Measurements from ENCODE around the gene ARG2.
"Not testable (repeated sequence)": the region's sequence is repeated elsewhere in the genome, so short reads cannot be mapped to it uniquely, and the experiment has no call there.

ARG2 gene

DNA sequence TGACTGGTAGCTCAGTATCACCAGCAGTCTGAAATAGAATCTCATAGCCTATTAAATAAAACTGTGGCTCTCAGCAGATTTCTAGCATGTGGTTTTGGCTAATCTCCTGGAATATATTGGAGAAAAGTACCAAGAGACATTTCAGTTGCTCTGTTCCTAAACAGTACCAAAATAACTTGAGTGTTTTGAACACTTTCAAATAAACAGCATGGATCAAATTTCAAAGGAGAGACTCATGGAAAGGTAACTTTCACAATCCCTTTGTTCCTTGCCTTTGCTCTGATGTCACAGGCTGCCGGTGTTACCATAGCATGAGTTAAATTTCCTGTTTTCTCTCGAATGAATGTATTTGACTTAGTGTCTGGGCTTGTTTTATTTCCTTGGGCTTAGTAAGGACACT, 3.4 kb downstream of the ARG2 start:
- TF ChIP-seq, protein P1, sequence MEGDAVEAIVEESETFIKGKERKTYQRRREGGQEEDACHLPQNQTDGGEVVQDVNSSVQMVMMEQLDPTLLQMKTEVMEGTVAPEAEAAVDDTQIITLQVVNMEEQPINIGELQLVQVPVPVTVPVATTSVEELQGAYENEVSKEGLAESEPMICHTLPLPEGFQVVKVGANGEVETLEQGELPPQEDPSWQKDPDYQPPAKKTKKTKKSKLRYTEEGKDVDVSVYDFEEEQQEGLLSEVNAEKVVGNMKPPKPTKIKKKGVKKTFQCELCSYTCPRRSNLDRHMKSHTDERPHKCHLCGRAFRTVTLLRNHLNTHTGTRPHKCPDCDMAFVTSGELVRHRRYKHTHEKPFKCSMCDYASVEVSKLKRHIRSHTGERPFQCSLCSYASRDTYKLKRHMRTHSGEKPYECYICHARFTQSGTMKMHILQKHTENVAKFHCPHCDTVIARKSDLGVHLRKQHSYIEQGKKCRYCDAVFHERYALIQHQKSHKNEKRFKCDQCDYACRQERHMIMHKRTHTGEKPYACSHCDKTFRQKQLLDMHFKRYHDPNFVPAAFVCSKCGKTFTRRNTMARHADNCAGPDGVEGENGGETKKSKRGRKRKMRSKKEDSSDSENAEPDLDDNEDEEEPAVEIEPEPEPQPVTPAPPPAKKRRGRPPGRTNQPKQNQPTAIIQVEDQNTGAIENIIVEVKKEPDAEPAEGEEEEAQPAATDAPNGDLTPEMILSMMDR (IDR thresholded peaks at IDR 0.05), result no peak
- Histone ChIP-seq H3K4me3 (no peak overlapping the region), H3K27ac (peak overlapping the region; percentile 43 to 79)
- DNase-seq (ENCODE audit: low spot score), result no peak

DNA sequence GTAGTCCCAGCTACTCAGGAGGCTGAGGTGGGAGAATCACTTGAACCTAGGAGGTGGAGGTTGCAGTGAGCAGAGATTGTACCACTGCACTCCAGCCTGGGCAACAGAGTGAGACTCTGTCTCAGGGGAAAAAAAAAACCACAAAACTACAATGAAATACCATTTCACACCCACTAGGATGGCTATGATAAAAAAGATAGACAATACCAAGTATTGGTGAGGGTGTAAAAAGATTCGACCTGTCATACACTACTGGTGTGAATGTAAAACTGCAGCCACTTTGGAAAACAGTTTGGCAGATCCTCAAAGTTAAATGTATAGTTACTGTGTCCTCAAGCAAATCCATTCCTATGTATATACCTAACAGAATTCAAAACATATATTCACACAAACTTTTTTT, 6.4 kb downstream of the ARG2 start:
- not testable (repeated sequence) for H3K27ac ChIP-seq; DNase-seq (ENCODE audit: low spot score); H3K4me3 ChIP-seq

DNA sequence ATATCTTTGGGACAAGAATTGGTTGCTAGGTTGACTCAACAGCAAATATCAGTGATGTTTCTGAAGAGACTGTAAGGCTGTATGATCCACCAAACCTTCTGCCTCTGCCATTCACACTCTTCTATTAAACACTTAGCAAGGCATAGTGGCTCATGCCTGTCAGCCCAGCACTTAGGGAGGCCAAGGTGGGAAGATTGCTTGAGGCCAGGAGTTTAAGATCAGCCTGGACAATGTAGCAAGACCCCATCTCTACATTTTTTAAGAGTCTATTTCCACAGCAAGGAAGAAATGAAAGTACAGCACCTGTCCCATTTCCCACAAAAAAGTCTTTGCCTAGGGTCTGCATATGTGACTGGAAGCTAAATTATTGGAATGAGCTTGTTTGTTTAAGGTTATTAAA, 7.8 kb downstream of the ARG2 start:
- H3K4me3 ChIP-seq, result no peak overlapping the region
- TF ChIP-seq, protein P1 (IDR thresholded peaks at IDR 0.05), result no peak
- no peak overlapping the region for H3K27ac ChIP-seq
- no peak for DNase-seq (ENCODE audit: low spot score)

DNA sequence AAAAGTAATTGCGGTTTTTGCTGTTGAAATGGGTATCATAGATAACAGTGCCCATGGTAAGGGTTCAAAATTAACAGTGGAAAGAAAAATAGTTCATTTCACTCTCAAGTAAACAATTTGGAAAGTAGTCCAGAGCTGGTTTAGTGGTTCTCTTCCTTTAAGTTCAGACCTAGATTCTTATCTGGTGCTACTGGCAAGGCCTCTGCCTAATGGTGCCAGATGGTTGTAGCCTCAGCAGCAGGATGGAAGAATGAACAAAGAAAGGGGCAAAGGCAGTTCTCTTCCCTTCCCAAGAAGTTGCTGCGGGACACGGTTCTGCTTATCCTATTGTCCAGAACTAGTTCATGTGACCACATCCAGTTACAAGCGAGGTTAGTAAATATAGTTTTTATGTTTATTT, 10.5 kb downstream of the ARG2 start:
- no peak overlapping the region for H3K27ac ChIP-seq
- H3K4me3 ChIP-seq, result no peak overlapping the region
- TF ChIP-seq, protein P1 (IDR thresholded peaks at IDR 0.05), result no peak
- no peak for DNase-seq (ENCODE audit: low spot score)

DNA sequence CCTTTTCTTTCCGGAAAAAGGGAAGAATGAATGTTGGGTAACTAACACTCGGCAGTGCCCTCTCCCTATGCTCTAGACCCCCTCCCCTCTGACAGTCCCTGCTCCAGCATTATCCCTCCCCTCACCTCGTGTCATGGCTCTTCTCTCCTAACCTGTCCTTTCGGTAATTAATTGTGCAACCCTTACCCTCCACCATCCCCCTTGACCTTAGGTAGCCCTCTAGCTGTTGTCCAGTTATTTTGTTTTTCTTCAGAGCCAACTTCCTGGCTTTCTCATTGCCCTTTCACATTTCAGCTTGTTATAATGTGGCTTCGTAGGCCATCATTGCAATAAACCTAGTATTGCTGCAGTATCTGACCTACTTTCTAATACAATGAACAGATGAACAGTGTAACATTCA, 11.2 kb downstream of the ARG2 start:
- TF ChIP-seq, protein P1 (IDR thresholded peaks at IDR 0.05), result no peak
- DNase-seq (ENCODE audit: low spot score), result no peak
- no peak overlapping the region for H3K4me3 ChIP-seq
- no peak overlapping the region for H3K27ac ChIP-seq

DNA sequence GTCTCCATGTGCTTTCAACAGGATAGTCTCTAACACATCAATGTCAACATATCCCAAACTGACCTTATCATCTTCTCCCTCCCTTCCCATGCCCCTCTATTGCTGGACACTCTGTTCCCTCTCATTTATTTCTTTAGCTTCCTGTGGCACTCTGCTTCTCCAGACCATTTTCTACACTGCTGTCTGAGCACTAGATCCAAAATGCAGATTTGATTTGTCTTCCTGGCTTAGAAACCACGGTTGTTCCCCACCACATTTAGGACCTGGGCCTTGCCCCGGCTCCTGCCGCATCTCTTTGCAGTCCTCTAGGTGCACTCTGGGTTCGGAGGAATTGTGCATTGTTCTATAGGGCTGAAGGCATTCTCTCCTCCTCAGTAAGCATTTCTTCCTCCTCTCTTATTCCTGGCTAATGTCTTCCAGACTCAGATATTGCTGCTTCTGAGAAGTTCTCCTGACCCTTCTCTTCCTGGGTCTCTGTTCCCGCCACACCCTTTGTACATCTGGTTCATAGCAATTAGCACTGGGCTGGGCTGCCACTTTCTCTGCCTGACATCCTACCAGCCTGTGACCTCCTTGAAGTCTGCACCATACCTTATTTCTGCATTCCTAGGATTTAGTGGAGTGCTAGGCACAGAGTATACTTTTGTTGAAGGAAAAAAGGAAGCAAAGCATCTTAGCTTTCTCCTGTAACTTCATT, 13.9 kb downstream of the ARG2 start:
- H3K27ac ChIP-seq, result no peak overlapping the region
- H3K4me3 ChIP-seq, result no peak overlapping the region
- TF ChIP-seq, protein P1 (IDR thresholded peaks at IDR 0.05), result no peak
- no peak for DNase-seq (ENCODE audit: low spot score)

DNA sequence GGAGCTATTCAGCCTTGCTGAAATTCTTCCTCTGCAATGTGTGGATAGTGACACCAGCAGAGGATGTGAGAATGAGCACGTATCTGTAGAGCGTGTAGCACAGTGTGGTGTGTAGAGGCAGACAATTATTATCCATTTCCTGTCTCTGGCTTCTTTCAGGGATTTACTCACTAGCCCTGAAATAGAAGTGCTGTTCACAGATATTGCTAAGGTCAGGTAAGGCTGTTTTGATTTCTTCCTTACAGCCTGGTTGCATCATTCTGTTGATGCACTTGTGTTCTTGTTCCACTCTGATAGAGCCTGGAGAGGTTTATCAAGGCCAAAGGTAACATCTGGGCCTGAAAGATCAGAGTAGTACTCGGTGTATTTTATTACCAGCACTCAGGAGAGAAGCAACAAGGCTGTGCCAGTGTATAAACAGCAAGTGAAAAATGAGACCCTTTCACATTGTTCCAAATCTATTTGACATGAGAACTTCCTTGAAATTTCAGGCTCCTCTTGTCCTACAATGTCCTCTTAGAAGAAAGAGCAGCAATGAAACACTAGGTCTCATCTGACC, 16.7 kb downstream of the ARG2 start:
- Histone ChIP-seq H3K27ac (no peak overlapping the region), H3K4me3 (no peak overlapping the region)
- no peak for DNase-seq (ENCODE audit: low spot score)
- TF ChIP-seq, protein P1 (IDR thresholded peaks at IDR 0.05), result no peak

Measured in coronary artery (tissue), 2 donors.